Activated CD8-positive, alpha-beta T cell treated with anti-CD3 and anti-CD28 coated beads for 36 hours (primary cell): Measurements from ENCODE around the gene EMC9. TPM values are rescaled to one million over a fixed set of nuclear protein-coding genes. Genes with fewer than 3 reads are reported as not detected.
A peak's percentile ranks its signal among the peaks of the same experiment; 100 is the strongest.

Experiments used
- ATAC-seq: fragments of 200-7000 bp; cut with Tn5 transposase; one replicate; pipeline ENCODE4 v1.10.0; 2021; ENCODE audit warnings: mild to moderate bottlenecking, moderate library complexity
- CTCF ChIA-PET: fragments of 350-600 bp; sonication (Branson Sonifier 250); formaldehyde crosslinking; loops from one replicate; lab custom pipeline; 2021; ENCODE audit warnings: antibody characterized with exemption; lab: Charles Lee
- POLR2A ChIA-PET: fragments of 350-600 bp; sonication (Branson Sonifier 250); formaldehyde crosslinking; loops from one replicate; lab custom pipeline; 2021; ENCODE audit warnings: antibody characterized with exemption; lab: Charles Lee
- DNase-seq: peaks from one replicate; pipeline ENCODE4 v3.0.0-alpha.2; 2020
- H3K27ac Mint-ChIP-seq: one replicate; pipeline ENCODE4 v1.8.0; 2021; ENCODE audit warnings: mild to moderate bottlenecking, mixed read lengths
- H3K27me3 Mint-ChIP-seq: one replicate; pipeline ENCODE4 v1.8.0; 2021; ENCODE audit warnings: mixed read lengths
- H3K36me3 Mint-ChIP-seq: one replicate; pipeline ENCODE4 v1.8.0; 2021; ENCODE audit warnings: low read depth, mixed read lengths
- H3K4me1 Mint-ChIP-seq: one replicate; pipeline ENCODE4 v1.8.0; 2021; ENCODE audit warnings: low read depth, mixed read lengths
- H3K4me3 Mint-ChIP-seq: one replicate; pipeline ENCODE4 v1.8.0; 2021; ENCODE audit warnings: mild to moderate bottlenecking, moderate library complexity, mixed read lengths
- H3K9me3 Mint-ChIP-seq: one replicate; pipeline ENCODE4 v1.8.0; 2021; ENCODE audit warnings: mixed read lengths
- intact Hi-C: fragments of 100-400 bp; cut with micrococcal nuclease; formaldehyde crosslinking; loops from one replicate; pipeline ENCODE4 v1.10.0; 2022
- total RNA-seq, 2 experiments: library from RNA; stranded (reverse); gene quantifications; one replicate each; pipeline ENCODE4 v1.2.3, GENCODE V29; 2021
- TF ChIP-seq, protein P1 (sequence below): fragments of 200-600 bp; IDR thresholded peaks from one replicate; pipeline ENCODE4 v1.8.0; 2022; ENCODE audit warnings: antibody characterized with exemption, mild to moderate bottlenecking

The EMC9 gene
- total RNA-seq, 2 experiments from 2014 or later = 39.0 to 39.9 TPM

- peak; percentile 96 for DNase-seq
- POLR2A ChIA-PET = interaction anchor here (0.8 to 13.4 kb wide), 24 partner anchors 10 to 249 kb away, joined by 3 to 163 read pairs (median 4); partner anchors contain the start of genes CHMP4A, DCAF11, EMC9 and IRF9
These were observed 47.1 kb upstream of the EMC9 start, which contains the start of gene IPO4 for GRCh38 chr14:24188251-24189058. IPO4 (minus strand) TSS chr14:24188816; CDS start chr14:24188787, 29 bp downstream.

GRCh38 chr14:24187539-24187915, 46.1 kb upstream of the EMC9 start:
- ChIA-PET CTCF (interaction anchor here (1.4 kb wide), 1 partner anchor 27 kb away, joined by 5 read pairs; the partner anchor contains the start of gene IRF9), POLR2A (interaction anchor here (0.6 to 13.4 kb wide), 12 partner anchors 8 to 127 kb away, joined by 3 to 163 read pairs (median 8); partner anchors contain the start of genes CHMP4A, IRF9, REC8 and TM9SF1)
- Mint-ChIP-seq H3K9me3 (no peaks in the 10 kb centered on the region), H3K4me1 (peaks cover 36% of the 10 kb centered on the region), H3K4me3 (peak overlapping the region; percentile 92), H3K36me3 (peaks cover 35% of the 10 kb centered on the region), H3K27me3 (no peaks in the 10 kb centered on the region), H3K27ac (peak overlapping the region; percentile 85)
- ATAC-seq (no peak), DNase-seq (no peak)
- TF ChIP-seq, protein P1, sequence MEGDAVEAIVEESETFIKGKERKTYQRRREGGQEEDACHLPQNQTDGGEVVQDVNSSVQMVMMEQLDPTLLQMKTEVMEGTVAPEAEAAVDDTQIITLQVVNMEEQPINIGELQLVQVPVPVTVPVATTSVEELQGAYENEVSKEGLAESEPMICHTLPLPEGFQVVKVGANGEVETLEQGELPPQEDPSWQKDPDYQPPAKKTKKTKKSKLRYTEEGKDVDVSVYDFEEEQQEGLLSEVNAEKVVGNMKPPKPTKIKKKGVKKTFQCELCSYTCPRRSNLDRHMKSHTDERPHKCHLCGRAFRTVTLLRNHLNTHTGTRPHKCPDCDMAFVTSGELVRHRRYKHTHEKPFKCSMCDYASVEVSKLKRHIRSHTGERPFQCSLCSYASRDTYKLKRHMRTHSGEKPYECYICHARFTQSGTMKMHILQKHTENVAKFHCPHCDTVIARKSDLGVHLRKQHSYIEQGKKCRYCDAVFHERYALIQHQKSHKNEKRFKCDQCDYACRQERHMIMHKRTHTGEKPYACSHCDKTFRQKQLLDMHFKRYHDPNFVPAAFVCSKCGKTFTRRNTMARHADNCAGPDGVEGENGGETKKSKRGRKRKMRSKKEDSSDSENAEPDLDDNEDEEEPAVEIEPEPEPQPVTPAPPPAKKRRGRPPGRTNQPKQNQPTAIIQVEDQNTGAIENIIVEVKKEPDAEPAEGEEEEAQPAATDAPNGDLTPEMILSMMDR = no peak
- intact Hi-C loops = no loop called here

More at GRCh38 chr14:24188251-24189058, 47.1 kb upstream of the EMC9 start, which contains the start of gene IPO4:
- Mint-ChIP-seq H3K4me1 (peaks cover 41% of the 10 kb centered on the region), H3K4me3 (peak within 1 kb of the TSS; percentile 92), H3K36me3 (peaks cover 36% of the 10 kb centered on the region), H3K9me3 (no peaks in the 10 kb centered on the region), H3K27me3 (no peaks in the 10 kb centered on the region), H3K27ac (peak within 1 kb of the TSS; percentile 85)
- peak; percentile 95 for ATAC-seq
- CTCF ChIA-PET = interaction anchor here (1.0 to 1.4 kb wide), 8 partner anchors 26 to 243 kb away, joined by 3 to 6 read pairs (median 3); partner anchors contain the start of genes CIDEB, IRF9 and MDP1
- intact Hi-C loops = no loop called here
- TF ChIP-seq, protein P1 = no peak

DNA sequence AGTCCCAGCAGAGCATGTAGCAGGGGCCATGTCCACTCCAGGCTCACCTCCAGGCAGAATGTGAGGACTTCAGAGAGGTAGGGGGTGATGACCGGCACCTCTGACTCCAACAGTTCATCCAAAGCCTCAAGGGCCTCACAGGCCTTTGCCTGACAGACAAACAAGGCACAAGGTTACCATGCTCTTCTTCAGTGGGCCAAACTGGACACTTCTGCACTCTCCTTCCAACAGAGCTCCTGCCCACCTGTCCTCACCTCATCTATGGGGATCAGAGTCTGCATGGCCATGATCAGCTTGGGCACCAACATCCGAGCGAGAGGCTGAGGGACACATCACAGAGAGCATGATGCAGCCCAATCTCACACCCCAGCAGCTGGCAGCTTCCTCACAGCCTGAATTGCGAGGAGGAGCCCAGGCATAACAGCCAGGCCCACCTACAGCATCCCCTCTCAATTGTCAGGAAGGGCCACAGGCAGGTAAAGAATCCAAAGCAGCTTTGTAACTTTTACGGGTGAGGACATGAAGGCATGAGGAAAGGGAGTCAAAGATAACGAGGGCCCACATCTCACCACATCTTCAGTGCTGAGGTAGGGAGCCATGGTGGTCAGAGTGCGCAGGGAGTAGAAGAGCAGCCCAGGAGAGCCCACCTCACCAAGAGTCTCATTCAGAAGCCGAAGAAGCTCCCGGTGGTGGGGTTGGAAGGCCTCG, 45.6 kb upstream of the EMC9 start:
- ChIA-PET POLR2A (interaction anchor here (0.6 to 13.4 kb wide), 9 partner anchors 8 to 127 kb away, joined by 3 to 163 read pairs (median 16); partner anchors contain the start of genes CHMP4A, IRF9, REC8 and TM9SF1), CTCF (interaction anchor here (1.4 kb wide), 1 partner anchor 26 kb away, joined by 5 read pairs; the partner anchor contains the start of gene IRF9)
- H3K27ac Mint-ChIP-seq = no peak overlapping the region
- peaks cover 34% of the 10 kb centered on the region for H3K4me1 Mint-ChIP-seq
- H3K9me3 Mint-ChIP-seq = no peaks in the 10 kb centered on the region
- H3K27me3 Mint-ChIP-seq = no peaks in the 10 kb centered on the region
- intact Hi-C loops = no loop called here
- ATAC-seq (no peak), DNase-seq (no peak)
- TF ChIP-seq, protein P1 = no peak
- peaks cover 33% of the 10 kb centered on the region for H3K36me3 Mint-ChIP-seq
- peak overlapping the region; percentile 92 for H3K4me3 Mint-ChIP-seq

DNA sequence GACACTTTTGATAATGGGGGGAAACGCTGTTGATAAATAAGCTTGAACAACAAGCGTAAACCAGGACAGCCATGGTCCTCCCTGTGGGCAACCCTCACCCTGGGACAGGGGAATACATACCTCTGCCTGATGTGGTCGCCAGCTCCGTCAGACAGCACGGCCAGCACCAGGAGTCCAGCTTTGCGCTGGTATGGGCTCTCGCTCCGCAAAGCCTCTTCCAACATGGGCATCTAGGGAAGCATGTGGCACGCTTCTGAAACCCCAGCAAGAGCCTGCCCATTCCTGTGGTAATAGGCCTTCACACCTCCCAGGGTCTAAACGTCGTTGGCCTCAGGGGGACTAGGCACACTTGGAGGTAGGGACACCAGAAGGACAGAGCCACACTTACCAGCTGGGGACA, 44.4 kb upstream of the EMC9 start:
- intact Hi-C loops = no loop called here
- Mint-ChIP-seq H3K4me1 (peaks cover 30% of the 10 kb centered on the region), H3K27me3 (no peaks in the 10 kb centered on the region), H3K9me3 (no peaks in the 10 kb centered on the region), H3K36me3 (peaks cover 30% of the 10 kb centered on the region), H3K27ac (no peak overlapping the region), H3K4me3 (no peak overlapping the region)
- TF ChIP-seq, protein P1 = no peak
- ChIA-PET CTCF (interaction anchor here (1.0 to 1.3 kb wide), 3 partner anchors 9 to 77 kb away, joined by 3 to 4 read pairs (median 3); partner anchors contain the start of genes IRF9 and TM9SF1), POLR2A (interaction anchor here (1.1 to 13.4 kb wide), 6 partner anchors 9 to 36 kb away, joined by 3 to 163 read pairs (median 10); partner anchors contain the start of genes IRF9, REC8 and TM9SF1)
- no peak for DNase-seq
- no peak for ATAC-seq
